GM23338 (cell line): ENCODE measurements around the gene GK2. TPM values are rescaled to one million over a fixed set of nuclear protein-coding genes. Genes with fewer than 3 reads are reported as not detected.

Experiments
- ATAC-seq: fragments of 200-7000 bp; cut with Tn5 transposase; 3 replicates; pipeline ENCODE4 v1.9.1; 2020
- DNase-seq: peaks from one replicate; pipeline ENCODE4 v3.0.0-alpha.2; 2015; ENCODE audit warnings: low spot score
- H2AFZ ChIP-seq: fragments of 200-600 bp; sonication (generic); 2 replicates; pipeline ENCODE4 v1.8.0; 2016; ENCODE audit warnings: antibody characterized with exemption, mild to moderate bottlenecking, moderate library complexity
- H3F3A ChIP-seq: fragments of 200-600 bp; sonication (generic); replicated peaks from 2 replicates; pipeline ENCODE4 v1.8.0; 2017; ENCODE audit warnings: antibody characterized with exemption, mixed run types, low read depth
- H3K27ac ChIP-seq: fragments of 200-600 bp; sonication (generic); 2 replicates; pipeline ENCODE4 v1.6.1; 2016; ENCODE audit warnings: low read depth
- H3K27me3 ChIP-seq: fragments of 200-600 bp; sonication (generic); 2 replicates; pipeline ENCODE4 v1.8.0; 2016; ENCODE audit warnings: mild to moderate bottlenecking, mixed run types, moderate library complexity; ENCODE audit not compliant: insufficient read depth
- H3K36me3 ChIP-seq: fragments of 200-600 bp; sonication (generic); 2 replicates; pipeline ENCODE4 v1.8.0; 2016; ENCODE audit warnings: mild to moderate bottlenecking; ENCODE audit not compliant: insufficient read depth
- H3K4me1 ChIP-seq: fragments of 200-600 bp; sonication (generic); 2 replicates; pipeline ENCODE4 v1.8.0; 2016; ENCODE audit warnings: mild to moderate bottlenecking, moderate library complexity; ENCODE audit not compliant: insufficient read depth
- H3K4me2 ChIP-seq: fragments of 200-600 bp; sonication (generic); 2 replicates; pipeline ENCODE4 v1.7.1; 2017; ENCODE audit warnings: mixed run types
- H3K4me3 ChIP-seq: fragments of 200-600 bp; sonication (generic); 2 replicates; pipeline ENCODE4 v1.6.1; 2016; ENCODE audit warnings: mixed run types
- H3K79me2 ChIP-seq: fragments of 200-600 bp; sonication (generic); replicated peaks from 2 replicates; pipeline ENCODE4 v1.8.0; 2017; ENCODE audit warnings: mild to moderate bottlenecking; ENCODE audit not compliant: insufficient read depth
- H3K9me2 ChIP-seq: fragments of 200-600 bp; sonication (generic); 2 replicates; pipeline ENCODE4 v1.8.0; 2017; ENCODE audit not compliant: insufficient read depth
- H4K20me1 ChIP-seq: fragments of 200-600 bp; sonication (generic); replicated peaks from 2 replicates; pipeline ENCODE4 v1.8.0; 2017; ENCODE audit warnings: mild to moderate bottlenecking; ENCODE audit not compliant: insufficient read depth
- H3K27ac Mint-ChIP-seq: 2 replicates; pipeline ENCODE4 v1.8.0; 2020; ENCODE audit warnings: inconsistent platforms, mild to moderate bottlenecking, moderate library complexity, mixed read lengths
- H3K27me3 Mint-ChIP-seq: 3 replicates; pipeline ENCODE4 v1.8.0; 2022; ENCODE audit warnings: low read depth, mild to moderate bottlenecking, moderate library complexity, mixed read lengths, inconsistent platforms; ENCODE audit not compliant: insufficient read depth, poor library complexity
- H3K36me3 Mint-ChIP-seq: 3 replicates; pipeline ENCODE4 v1.8.0; 2021; ENCODE audit warnings: low read depth, mild to moderate bottlenecking, inconsistent platforms, moderate library complexity, mixed read lengths
- H3K4me1 Mint-ChIP-seq: 3 replicates; pipeline ENCODE4 v1.8.0; 2020; ENCODE audit warnings: mild to moderate bottlenecking, inconsistent platforms, mixed read lengths
- H3K4me3 Mint-ChIP-seq: 3 replicates; pipeline ENCODE4 v1.8.0; 2021; ENCODE audit warnings: moderate library complexity, mild to moderate bottlenecking, inconsistent platforms, mixed read lengths
- H3K9me3 Mint-ChIP-seq: 3 replicates; pipeline ENCODE4 v1.8.0; 2020; ENCODE audit warnings: moderate library complexity, mild to moderate bottlenecking, inconsistent platforms, mixed read lengths
- CREB1 ChIP-seq: fragments of 250-450 bp; sonication (Bioruptor Pico); IDR thresholded peaks from 2 replicates; pipeline ENCODE4 v1.5.0; 2020; ENCODE audit warnings: low read depth, mild to moderate bottlenecking, moderate library complexity
- CTCF ChIP-seq, 2 experiments: fragments of 200-600 bp in 1 of 2; sonication (generic) in 1 of 2; conservative IDR thresholded peaks; 2 replicates each; pipeline versions ENCODE4 v1.5.1 to v1.6.1; 2016 to 2017; ENCODE audit warnings: antibody characterized with exemption in 2 of 2, low read depth in 2 of 2, mild to moderate bottlenecking in 2 of 2, moderate library complexity in 1 of 2
- ETS1 ChIP-seq: IDR thresholded peaks from 2 replicates; pipeline ENCODE4 v1.6.1; 2016; ENCODE audit warnings: antibody characterized with exemption
- EZH2 ChIP-seq: fragments of 200-600 bp; sonication (generic); IDR thresholded peaks from one replicate; pipeline ENCODE4 v1.8.0; 2017; ENCODE audit warnings: antibody characterized with exemption, mild to moderate bottlenecking, low read depth; ENCODE audit not compliant: unreplicated experiment
- EZH2phosphoT487 ChIP-seq: fragments of 200-600 bp; sonication (generic); IDR thresholded peaks from one replicate; pipeline ENCODE4 v1.8.1; 2018; ENCODE audit warnings: antibody characterized with exemption; ENCODE audit not compliant: unreplicated experiment
- JUNB ChIP-seq: IDR thresholded peaks from one replicate; pipeline ENCODE4 v1.6.1; 2016; ENCODE audit warnings: antibody characterized with exemption; ENCODE audit not compliant: unreplicated experiment
- NANOG ChIP-seq: IDR thresholded peaks from 2 replicates; pipeline ENCODE4 v1.6.1; 2016; ENCODE audit warnings: antibody characterized with exemption, borderline replicate concordance
- POLR2AphosphoS5 ChIP-seq: IDR thresholded peaks from 2 replicates; pipeline ENCODE4 v1.6.1; 2016; ENCODE audit warnings: antibody characterized with exemption, low read depth
- STAT1 ChIP-seq: IDR thresholded peaks from one replicate; pipeline ENCODE4 v1.6.1; 2016; ENCODE audit warnings: antibody characterized with exemption; ENCODE audit not compliant: unreplicated experiment
- ZNF114 ChIP-seq: fragments of 250-450 bp; sonication (Bioruptor Pico); IDR thresholded peaks from 2 replicates; pipeline ENCODE4 v1.5.0; 2020; ENCODE audit warnings: mild to moderate bottlenecking, moderate library complexity
- ZNF331 ChIP-seq: fragments of 250-450 bp; sonication (Bioruptor Pico); IDR thresholded peaks from 2 replicates; pipeline ENCODE4 v1.5.0; 2020; ENCODE audit warnings: low read depth, mild to moderate bottlenecking, moderate library complexity
- polyA plus RNA-seq: library from polyadenylated mRNA; unstranded; fragments of >200 nt; fragmentation: Nextera tagmentation; extraction: Ambion mirVana; gene quantifications from 2 replicates; pipeline ENCODE4 v1.2.1, GENCODE V29; 2016
- total RNA-seq: library from RNA; depleted of rRNA; stranded (reverse); fragments of >200 nt; shearing (Covaris generic); gene quantifications from 2 replicates; pipeline ENCODE4 v1.2.3, GENCODE V29; 2014
- TF ChIP-seq, protein P1 (sequence below): fragments of 250-450 bp; sonication (Bioruptor Pico); IDR thresholded peaks from 2 replicates; pipeline ENCODE4 v1.5.0; 2020; ENCODE audit warnings: mild to moderate bottlenecking, moderate library complexity
- TF ChIP-seq, protein P2 (sequence below): IDR thresholded peaks from one replicate; pipeline ENCODE4 v1.6.1; 2018; ENCODE audit warnings: antibody characterized with exemption; ENCODE audit not compliant: unreplicated experiment

Gene GK2
- total and polyA plus RNA-seq, 2 experiments from 2014 or later = not detected

- Histone ChIP-seq H3F3A (no peaks in the 10 kb centered on the region), H3K4me3 (no peak overlapping the region), H3K9me2 (no peaks in the 10 kb centered on the region), H3K4me2 (no peak overlapping the region), H3K36me3 (no peaks in the 10 kb centered on the region), H3K79me2 (no peaks in the 10 kb centered on the region), H3K27ac (no peak overlapping the region), H3K4me1 (peaks cover 14% of the 10 kb centered on the region), H2AFZ (no peak overlapping the region), H4K20me1 (no peaks in the 10 kb centered on the region), H3K27me3 (no peaks in the 10 kb centered on the region)
- peaks cover 2% of the 10 kb centered on the region for H3K27me3 Mint-ChIP-seq
- TF ChIP-seq EZH2 = no peak
- TF ChIP-seq ZNF331 (CRISPR knock-in tag) = no peak
- TF ChIP-seq, protein P1, sequence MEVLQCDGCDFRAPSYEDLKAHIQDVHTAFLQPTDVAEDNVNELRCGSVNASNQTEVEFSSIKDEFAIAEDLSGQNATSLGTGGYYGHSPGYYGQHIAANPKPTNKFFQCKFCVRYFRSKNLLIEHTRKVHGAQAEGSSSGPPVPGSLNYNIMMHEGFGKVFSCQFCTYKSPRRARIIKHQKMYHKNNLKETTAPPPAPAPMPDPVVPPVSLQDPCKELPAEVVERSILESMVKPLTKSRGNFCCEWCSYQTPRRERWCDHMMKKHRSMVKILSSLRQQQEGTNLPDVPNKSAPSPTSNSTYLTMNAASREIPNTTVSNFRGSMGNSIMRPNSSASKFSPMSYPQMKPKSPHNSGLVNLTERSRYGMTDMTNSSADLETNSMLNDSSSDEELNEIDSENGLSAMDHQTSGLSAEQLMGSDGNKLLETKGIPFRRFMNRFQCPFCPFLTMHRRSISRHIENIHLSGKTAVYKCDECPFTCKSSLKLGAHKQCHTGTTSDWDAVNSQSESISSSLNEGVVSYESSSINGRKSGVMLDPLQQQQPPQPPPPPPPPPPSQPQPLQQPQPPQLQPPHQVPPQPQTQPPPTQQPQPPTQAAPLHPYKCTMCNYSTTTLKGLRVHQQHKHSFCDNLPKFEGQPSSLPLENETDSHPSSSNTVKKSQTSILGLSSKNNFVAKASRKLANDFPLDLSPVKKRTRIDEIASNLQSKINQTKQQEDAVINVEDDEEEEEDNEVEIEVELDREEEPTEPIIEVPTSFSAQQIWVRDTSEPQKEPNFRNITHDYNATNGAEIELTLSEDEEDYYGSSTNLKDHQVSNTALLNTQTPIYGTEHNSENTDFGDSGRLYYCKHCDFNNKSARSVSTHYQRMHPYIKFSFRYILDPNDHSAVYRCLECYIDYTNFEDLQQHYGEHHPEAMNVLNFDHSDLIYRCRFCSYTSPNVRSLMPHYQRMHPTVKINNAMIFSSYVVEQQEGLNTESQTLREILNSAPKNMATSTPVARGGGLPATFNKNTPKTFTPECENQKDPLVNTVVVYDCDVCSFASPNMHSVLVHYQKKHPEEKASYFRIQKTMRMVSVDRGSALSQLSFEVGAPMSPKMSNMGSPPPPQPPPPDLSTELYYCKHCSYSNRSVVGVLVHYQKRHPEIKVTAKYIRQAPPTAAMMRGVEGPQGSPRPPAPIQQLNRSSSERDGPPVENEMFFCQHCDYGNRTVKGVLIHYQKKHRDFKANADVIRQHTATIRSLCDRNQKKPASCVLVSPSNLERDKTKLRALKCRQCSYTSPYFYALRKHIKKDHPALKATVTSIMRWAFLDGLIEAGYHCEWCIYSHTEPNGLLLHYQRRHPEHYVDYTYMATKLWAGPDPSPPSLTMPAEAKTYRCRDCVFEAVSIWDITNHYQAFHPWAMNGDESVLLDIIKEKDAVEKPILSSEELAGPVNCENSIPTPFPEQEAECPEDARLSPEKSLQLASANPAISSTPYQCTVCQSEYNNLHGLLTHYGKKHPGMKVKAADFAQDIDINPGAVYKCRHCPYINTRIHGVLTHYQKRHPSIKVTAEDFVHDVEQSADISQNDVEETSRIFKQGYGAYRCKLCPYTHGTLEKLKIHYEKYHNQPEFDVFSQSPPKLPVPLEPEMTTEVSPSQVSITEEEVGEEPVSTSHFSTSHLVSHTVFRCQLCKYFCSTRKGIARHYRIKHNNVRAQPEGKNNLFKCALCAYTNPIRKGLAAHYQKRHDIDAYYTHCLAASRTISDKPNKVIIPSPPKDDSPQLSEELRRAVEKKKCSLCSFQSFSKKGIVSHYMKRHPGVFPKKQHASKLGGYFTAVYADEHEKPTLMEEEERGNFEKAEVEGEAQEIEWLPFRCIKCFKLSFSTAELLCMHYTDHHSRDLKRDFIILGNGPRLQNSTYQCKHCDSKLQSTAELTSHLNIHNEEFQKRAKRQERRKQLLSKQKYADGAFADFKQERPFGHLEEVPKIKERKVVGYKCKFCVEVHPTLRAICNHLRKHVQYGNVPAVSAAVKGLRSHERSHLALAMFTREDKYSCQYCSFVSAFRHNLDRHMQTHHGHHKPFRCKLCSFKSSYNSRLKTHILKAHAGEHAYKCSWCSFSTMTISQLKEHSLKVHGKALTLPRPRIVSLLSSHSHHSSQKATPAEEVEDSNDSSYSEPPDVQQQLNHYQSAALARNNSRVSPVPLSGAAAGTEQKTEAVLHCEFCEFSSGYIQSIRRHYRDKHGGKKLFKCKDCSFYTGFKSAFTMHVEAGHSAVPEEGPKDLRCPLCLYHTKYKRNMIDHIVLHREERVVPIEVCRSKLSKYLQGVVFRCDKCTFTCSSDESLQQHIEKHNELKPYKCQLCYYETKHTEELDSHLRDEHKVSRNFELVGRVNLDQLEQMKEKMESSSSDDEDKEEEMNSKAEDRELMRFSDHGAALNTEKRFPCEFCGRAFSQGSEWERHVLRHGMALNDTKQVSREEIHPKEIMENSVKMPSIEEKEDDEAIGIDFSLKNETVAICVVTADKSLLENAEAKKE (CRISPR knock-in tag) = no peak
- TF ChIP-seq, protein P2, sequence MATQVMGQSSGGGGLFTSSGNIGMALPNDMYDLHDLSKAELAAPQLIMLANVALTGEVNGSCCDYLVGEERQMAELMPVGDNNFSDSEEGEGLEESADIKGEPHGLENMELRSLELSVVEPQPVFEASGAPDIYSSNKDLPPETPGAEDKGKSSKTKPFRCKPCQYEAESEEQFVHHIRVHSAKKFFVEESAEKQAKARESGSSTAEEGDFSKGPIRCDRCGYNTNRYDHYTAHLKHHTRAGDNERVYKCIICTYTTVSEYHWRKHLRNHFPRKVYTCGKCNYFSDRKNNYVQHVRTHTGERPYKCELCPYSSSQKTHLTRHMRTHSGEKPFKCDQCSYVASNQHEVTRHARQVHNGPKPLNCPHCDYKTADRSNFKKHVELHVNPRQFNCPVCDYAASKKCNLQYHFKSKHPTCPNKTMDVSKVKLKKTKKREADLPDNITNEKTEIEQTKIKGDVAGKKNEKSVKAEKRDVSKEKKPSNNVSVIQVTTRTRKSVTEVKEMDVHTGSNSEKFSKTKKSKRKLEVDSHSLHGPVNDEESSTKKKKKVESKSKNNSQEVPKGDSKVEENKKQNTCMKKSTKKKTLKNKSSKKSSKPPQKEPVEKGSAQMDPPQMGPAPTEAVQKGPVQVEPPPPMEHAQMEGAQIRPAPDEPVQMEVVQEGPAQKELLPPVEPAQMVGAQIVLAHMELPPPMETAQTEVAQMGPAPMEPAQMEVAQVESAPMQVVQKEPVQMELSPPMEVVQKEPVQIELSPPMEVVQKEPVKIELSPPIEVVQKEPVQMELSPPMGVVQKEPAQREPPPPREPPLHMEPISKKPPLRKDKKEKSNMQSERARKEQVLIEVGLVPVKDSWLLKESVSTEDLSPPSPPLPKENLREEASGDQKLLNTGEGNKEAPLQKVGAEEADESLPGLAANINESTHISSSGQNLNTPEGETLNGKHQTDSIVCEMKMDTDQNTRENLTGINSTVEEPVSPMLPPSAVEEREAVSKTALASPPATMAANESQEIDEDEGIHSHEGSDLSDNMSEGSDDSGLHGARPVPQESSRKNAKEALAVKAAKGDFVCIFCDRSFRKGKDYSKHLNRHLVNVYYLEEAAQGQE = no peak
- TF ChIP-seq CREB1 (CRISPR knock-in tag) = no peak
- no peak for TF ChIP-seq ETS1
- TF ChIP-seq CTCF (conservative IDR thresholded peaks at IDR 0.05; ENCODE audit: low read depth in 2 of 2) = no peak
- no peak for TF ChIP-seq POLR2AphosphoS5
- TF ChIP-seq ZNF114 (CRISPR knock-in tag) = no peak
- TF ChIP-seq STAT1 = no peak
- TF ChIP-seq EZH2phosphoT487 = no peak
- TF ChIP-seq NANOG = no peak
- no peak for TF ChIP-seq JUNB
- H3K36me3 Mint-ChIP-seq = no peaks in the 10 kb centered on the region
- H3K27ac Mint-ChIP-seq = no peak overlapping the region
- ATAC-seq (no peak), DNase-seq (no peak)
- H3K4me1 Mint-ChIP-seq = peaks cover 12% of the 10 kb centered on the region; the same call in 2 of the 3 replicates
- H3K9me3 Mint-ChIP-seq = no peaks in the 10 kb centered on the region
- no peak overlapping the region for H3K4me3 Mint-ChIP-seq
These were observed 9.0 kb downstream of the GK2 start for GRCh38 chr4:79399076-79399475.
